NK-92 (cell line): Measurements from ENCODE around the gene GSTT2B.
"Not testable (repeated sequence)": the region's sequence is repeated elsewhere in the genome, so short reads cannot be mapped to it uniquely, and the experiment has no call there.

Experiments used
- DNase-seq: peaks from one replicate; lab custom pipeline; 2025; ENCODE audit not compliant: unreplicated experiment; lab: John Stamatoyannopoulos, UW

GSTT2B gene, protein sequence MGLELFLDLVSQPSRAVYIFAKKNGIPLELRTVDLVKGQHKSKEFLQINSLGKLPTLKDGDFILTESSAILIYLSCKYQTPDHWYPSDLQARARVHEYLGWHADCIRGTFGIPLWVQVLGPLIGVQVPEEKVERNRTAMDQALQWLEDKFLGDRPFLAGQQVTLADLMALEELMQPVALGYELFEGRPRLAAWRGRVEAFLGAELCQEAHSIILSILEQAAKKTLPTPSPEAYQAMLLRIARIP

DNA sequence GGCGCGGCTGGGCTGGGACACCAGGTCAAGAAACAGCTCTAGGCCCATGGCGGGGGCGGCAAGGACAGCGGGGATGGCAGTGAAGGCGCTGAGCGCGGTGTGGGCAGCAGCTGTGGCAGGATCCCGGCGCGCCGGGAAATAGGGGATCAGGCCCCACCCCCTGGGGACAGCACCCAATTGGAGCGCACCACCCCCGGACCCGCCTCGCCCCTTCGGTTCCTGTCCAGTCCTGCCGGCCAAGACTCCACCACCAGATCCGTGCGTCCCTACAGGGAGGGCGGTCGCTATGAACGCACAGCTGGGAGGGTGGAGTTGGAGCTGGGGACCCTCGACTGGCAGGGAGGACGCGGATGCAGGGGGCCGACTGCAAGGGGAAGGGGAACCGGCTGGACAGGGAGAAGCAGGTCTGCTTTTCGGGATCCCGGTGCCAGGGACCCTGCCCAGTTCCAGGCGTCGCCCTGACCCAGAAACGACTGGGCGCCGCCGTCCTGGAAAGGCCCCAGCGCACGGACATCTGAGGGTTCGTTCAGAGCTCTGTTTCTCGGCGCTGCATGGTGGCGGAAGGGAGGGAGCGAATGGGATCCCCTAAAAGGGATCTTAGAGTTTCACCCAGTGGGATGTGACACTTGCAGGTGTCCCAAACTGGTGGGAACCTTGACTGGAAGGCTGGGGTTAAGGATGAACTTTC lies at the start of gene GSTT2B:
Gene GSTT2B, minus strand, starts transcription at position 112 of the 688 bp plus-strand sequence. Its CDS starts 64 bp downstream, at position 48.
- DNase-seq = not testable (repeated sequence)

DNA sequence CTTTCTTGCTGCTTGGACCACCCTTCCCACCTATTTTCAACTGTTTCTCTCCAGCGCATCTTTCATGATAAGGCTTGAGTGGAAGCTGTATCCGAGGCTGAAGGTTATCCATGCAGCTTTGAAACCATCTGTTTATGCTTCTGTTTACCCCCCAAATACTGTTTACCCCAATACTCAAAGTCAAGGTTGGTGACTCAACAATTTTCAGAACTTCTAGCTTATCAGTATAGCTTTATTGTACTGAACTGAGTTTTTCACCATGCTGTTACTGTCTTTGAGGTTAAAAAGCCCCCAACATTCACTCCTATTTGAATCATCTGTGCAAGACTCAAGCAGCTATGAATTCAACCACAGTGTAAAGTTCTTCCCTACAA lies 49.0 kb upstream of the GSTT2B start:
- no peak for DNase-seq

DNA sequence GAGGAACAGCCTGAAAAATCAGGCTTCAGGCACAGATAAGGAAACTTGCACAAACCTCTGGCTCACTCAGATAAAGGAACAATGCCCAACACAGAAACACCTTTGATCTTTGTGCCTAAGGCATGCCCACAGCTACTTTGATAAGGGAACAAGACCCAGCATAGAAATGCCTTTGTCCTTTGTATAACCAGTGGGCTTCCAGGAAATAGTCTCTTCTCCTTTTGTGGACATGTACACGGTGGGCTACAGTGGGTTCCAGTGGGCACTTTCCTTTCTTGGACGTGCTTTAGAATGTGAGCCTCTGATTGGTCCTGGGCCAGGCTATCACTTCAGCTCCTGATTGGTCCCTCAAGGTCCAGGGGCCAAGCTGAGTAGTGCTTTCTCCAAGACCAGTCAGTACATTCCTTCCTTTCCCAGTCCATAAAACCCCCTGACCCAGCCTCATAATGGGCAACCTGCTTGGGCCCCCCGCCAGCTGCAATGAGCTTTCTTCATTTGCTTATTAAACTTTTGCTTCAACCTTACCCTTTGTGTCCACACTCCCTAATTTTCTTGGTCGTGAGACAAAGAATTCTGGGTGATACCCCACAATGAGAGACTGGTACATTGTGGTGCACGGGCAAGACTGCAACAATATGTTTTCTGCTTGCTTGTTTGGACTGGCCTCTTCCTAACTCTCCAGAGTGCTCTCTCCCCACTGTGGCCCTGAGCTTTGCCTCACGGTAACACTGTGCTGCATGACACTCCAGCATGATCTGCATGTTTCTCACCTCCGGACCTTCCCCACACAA lies 48.4 kb upstream of the GSTT2B start:
- DNase-seq = no peak

DNA sequence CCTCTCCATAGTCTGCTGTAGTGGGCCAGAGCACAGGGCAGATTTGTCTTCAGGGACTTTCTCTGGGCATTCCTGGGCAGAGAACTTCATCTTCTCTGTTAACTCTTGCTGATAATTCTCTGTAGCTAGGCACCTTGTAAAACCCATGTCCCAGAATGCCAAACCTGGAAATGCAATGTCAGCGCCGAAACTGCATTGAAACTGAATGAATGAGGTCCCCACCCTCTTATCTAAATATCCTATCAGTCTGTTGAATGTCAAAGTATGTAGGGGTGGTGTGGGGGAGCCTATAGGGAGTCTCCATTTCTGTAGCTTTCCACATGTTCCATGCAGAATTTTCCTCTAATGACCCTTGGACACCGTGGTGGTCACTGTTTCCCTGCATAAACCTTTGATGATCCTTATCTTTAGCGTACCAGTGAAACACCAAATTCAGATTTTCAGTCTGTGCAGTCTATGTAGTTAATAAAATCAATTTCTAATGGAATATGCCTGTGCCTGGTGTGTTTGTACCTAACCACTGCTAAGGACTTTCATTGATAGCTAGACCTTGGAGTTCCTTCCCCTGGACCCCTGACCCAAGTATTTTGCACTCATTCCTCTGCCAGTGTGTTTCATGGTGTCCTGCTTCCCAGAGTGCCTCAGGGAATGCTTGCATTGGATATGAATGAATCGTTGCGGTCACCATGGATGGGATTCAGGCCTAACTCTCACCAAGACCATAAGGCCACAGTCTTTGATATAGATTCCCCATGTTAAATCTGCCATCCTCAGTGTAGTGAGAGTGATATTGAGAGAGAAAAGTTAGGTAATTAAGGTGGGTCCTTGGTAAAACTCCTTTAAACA lies 47.6 kb upstream of the GSTT2B start:
- DNase-seq = no peak

DNA sequence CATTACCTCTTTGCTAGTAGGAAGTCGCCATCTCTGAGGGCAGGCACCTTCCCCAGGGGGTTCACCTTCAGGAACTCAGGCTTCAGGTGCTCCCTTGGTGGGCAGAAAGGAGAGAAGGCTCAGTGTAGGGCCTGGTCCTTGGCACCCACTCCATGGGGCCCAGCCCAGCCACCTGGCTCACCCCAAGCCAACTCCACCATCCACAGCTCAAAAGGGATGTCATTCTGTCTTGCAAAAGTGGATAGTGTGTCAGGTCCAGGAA lies 47.0 kb upstream of the GSTT2B start:
- no peak for DNase-seq

DNA sequence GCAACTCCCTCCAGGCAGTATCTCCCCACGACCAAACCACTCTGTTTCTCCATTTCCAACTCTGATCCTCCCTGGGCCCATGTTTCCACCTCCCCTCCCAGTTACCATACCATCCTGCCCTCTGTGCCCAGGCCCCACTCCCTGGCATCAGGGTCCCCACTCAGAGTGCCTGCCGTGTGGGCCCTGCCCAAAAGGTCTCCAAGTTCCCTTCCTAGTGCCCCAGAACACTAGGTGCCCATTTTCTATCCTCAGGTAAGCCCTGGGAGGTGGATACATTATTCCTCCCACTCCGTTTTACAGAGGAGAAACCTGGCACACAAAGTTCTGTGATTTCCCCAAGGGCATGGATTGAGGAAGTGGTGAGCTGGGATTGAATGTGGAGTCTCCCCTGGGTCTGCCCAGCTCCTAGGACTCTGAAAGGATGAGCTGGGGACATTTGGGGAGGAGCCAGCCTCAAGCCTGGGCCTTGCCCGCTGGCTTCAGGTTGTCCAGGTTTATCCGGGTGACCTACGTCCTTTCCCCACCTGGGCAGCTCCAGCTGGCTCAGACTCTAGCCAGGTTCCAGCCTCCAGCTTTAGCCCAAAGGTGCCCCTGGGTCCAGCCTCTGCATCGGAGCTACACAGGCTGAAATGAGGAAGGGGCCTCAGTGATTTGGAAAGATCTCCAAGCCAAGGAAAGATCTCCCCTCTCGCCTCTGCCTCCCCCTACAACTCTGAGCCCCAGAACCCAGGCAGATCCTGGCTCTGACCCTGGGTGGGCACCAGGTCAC lies 46.4 kb upstream of the GSTT2B start:
- no peak for DNase-seq

DNA sequence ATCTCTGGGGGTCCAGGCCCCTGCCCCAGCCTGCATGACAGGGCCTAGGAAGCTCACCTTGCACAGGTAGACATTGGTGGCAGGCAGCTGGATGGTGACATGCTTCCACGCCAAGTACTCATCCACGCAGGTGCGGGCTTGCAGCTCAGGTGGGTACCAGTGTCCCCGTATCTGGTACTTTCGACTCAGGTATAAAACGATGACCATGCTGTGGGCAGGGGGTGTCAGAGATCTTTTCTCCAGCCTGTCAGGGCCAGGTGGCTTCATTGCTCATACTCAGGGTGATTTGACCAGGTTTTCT lies 45.9 kb upstream of the GSTT2B start:
- DNase-seq = no peak

DNA sequence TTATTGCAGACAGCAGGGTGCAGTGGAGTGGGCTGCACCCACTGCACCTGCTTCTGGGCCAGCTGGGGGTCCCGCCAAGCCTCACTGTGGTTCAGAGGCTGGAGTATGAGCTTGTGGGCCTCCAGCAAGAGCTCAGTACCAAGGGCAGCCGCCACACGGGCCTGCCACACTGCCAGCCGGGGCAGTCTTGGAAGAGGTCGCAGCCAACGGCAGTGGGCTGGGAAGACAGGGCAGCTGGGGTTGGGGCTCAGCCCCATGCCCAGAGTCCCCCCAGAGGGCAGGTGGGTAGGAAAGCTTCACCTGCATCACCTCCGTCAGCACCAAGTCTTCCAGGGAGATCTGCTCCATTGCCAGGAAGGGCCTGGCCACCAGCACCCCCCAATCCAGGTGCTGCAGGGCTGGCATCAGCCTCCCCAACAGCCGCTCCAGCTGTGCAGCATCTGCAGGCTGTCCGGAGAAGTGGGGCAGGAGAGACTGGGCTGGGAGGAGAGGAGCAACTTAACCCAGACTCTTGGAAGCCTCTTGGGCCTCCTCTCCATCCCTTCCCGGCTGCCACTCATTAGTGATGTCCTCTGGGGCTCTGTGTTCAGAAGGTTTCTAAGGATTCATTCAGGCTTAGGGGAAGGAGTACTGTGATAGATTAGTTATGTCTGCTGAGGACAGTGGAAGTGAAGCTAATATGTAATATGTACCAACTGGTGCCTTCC lies 45.4 kb upstream of the GSTT2B start:
- DNase-seq = no peak

DNA sequence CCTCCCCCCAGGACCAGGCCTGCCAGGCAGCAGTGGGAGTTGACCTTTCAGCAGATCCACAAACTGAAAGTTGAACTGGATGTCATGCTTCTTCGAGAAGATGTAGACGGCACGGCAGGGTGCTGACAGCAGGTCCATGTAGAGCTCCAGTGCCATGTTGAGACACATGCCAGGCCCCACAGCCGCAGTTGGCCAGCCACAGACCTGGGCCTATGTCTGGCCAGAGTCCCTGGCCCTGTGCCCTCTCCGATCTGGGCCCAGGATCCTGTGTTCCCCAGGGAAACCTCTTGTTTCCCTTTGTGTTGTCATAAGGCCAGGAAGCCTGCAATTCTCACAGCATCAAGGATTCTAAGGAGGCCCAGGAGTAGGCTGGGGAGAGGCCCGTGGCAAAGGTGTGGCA lies 44.2 kb upstream of the GSTT2B start, which contains the start of gene GSTT4:
Gene GSTT4, minus strand, starts transcription at position 253 of the 400 bp plus-strand sequence. Its CDS starts 97 bp downstream, at position 156.
- no peak for DNase-seq

DNA sequence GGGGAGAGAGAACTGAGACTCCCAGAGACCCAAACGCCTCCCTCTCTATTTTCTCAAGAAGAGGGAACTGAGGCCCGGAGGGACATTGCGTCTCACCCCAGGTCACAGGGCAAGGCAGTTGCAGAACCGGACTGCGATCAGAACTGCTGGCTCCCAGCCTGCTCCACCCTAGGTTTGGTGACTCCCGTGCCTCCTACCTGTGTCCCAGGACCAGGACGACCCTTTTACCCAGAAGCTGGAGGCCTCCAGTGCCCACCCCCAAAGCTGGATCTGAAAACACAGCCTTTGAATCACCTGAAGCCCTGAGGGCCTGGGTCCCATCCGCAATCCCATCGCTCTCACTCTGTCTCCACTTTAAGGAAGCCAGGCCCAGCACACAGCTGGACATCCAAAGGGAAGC lies 42.9 kb upstream of the GSTT2B start:
- no peak for DNase-seq

DNA sequence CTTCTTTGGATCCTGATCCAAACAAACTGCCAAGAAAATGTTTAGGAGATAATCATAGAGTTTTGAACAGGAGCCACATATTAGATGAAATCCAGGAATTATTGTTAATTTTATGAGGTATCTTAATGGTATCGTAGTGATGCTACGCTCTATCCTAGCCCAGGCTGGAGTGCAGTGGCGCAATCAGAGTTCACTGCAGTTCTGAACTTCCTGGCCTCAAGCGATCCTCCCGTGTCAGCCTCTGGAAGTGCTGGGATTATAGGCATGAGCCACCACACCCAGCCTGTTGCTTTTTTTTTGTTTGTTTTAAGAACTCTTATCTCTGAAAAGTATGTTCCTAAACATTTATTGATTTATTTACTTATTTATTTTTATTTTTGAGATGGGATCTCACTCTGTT lies 41.9 kb upstream of the GSTT2B start:
- no peak for DNase-seq

DNA sequence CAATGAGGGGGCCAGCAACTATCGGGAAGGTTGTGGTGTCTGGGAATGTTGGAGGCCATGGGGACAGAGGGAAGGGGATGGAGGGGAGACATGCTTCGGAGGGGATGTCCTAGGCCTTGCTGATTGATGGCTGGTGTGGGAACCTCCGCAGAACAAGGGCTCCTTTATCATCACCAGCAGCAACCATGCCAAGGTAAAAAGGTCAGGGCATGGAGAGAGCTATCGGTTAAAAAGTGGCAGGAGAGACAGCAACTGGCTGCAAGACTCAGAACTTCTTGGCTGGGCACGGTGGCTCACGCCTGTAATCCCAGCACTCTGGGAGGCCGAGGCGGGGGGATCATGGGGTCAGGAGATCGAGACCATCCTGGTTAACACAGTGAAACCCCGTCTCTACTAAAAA lies 41.3 kb upstream of the GSTT2B start:
- no peak for DNase-seq

DNA sequence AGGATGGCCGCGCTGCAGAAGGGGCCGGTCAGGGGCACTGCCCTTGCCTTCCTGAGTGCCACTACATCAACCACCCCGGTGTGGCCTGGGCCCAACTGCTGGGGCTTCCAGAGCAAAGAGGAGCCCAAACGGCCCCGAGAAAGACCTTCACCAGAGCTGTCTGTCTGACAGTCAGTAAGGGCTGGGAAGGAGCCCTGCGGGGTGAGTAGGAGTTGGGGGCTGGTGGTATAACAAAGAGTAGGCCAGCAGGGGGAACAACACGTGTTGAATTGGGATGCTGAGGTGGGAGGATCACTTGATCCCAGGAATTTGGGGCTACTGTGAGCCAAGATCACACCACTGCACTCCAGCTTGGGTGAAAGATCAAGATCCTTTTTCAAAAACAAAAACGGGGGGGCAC lies 40.3 kb upstream of the GSTT2B start:
- no peak for DNase-seq

DNA sequence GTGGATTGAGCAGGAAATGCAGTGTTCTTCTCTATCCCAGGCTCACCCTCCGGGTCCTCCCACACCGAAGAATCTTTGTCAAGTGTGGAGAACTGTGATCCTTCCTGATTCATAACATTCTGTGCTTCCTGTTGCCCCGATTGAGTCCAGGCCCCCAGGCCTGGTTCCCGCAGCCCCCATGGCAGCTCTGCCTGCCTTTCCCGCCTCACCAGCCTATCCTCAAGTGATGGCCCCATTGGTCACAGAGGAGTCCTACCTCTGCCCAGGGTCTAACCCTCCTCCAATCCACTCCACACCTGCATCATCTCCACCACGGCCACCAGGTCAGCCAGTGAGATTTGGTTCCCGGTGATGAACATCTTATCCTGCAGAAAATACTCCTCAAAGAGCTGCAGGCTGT lies 38.8 kb upstream of the GSTT2B start:
- DNase-seq = not testable (repeated sequence)

DNA sequence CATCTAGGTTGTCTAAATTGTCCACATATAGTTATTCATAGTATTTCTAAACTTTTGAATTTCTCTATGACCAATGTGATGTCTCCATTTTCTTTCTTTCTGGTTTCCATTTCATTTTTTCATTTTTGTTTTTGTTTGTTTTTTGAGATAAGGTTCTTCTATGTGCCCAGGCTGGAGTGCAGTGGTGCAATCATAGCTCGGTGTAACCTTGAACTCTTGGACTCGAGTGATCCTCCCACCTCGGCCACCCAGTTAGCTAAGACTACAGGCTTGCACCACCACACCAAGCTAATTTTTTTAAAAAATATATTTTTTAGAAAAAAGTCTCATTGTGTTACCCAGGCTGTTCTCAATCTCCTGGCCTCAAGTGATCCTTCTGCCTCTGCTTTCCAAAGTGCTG lies 36.1 kb upstream of the GSTT2B start:
- DNase-seq = no peak

DNA sequence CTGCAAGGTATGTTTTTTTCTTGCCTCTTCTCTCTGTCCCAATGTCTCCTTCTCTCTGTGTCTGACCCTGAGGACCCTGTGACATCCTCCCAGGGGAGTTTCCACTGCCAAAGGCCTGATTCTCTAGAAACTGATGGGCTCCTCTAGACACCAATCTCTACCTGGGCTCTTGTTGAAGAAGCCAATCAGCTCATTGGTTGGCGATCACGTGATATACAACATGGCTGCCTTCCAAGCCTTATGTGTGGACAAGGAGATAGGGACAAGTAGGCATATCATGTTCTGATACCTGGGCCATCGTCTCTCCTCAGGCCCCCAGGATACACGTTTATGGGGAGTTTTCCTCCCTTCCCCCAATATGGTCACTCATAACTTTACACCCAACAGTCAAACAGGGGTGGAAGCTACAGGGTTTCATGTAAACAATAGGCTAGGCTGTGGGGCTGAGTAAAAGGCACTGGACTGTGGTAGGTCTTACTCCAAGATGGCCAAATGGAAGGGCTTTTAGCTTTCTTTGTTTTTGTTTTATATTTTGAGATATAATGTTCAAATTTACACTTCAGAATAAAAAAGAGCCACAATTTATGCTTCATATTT lies 32.7 kb upstream of the GSTT2B start:
- DNase-seq = not testable (repeated sequence)

DNA sequence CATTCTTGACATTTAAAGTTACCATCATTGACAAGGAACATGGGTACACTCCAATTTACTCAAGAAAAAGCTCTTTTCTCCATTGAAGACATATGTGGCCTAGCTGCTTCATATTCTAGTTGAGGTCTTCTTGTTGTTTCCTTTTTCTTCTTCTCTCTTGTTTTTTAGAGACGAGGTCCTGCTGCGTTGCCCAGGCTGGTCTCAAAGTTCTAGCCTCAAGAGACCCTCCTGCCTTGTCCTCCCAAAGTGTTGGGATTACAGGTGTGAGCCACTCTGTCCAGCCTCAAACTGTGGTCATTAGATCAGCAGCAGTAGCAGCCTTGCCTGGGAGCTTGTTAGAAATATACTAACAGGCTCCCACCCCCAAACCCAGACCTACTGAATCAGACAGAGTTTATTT lies 32.1 kb upstream of the GSTT2B start:
- not testable (repeated sequence) for DNase-seq

DNA sequence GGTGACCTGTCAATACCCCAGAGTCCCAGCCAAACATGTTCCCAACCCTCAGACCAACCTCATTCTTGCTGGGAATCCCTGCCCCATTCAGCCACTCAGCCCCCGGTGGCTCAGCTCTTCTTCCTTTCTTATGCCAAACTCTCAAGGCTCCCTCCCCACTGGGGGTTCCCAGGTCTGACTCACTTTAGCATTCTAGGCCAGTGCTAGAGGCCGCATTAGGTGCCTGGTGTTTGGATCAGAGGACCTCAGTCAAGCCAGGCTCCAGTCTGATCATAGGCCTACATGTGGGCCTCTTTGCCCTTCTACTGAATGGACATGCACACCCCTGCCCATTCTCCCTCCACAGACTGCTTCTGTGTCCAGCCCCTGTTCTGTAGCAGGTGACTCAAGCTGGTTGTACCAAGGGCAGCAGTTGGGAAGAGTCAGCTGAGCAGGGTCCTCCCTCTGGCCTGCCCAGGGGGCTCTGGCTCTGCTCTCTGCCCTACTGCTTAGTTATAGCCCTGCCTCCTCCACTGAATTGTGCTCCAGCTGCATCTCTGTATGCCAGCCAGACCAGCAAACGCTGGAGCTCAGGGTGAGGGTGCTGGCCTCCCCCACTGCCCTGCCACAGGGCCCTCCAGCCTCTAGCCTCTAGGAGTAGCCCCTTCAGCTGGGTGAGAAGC lies 28.7 kb upstream of the GSTT2B start:
- not testable (repeated sequence) for DNase-seq

DNA sequence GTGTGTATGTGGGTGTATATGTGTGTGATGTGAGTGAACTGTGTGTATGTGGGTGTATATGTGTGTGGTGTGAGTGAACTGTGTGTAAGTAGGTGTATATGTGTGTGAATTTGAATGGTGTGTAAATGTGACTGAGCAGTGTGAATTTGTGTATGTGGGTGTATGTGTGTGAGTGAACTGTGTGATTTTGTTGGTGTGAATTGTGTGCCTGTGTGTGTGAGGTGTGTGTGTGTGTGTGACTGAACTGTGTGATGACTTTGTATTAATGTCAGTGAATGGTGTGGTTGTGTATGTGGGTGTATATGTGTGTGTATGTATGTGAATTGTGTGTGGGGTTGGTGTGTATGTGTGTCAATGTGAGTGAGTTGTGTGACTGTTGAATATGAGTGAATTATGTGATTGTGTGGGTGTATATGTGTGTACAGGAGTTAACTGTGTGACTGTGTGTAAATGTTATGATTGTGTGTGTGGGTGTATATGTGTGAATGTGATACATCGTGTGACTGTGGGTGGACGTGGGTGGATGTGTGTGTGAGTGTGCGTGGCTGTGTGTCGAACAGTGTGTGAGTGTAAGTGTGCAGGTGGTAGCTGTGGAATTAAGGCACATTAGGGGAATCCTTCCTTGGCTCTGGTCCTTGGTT lies 25.7 kb upstream of the GSTT2B start:
- not testable (repeated sequence) for DNase-seq
